GM23248 (cell line): ENCODE results near the gene TRPM2. TPM values are rescaled to one million over a fixed set of nuclear protein-coding genes. Genes with fewer than 3 reads are reported as not detected.

ENCODE experiments used
- DNase-seq: peaks from one replicate; pipeline ENCODE4 v3.0.0-alpha.2; 2015
- H2AFZ ChIP-seq: fragments of 200-600 bp; sonication (generic); 2 replicates; pipeline ENCODE4 v1.6.1; 2016; ENCODE audit warnings: antibody characterized with exemption
- H3F3A ChIP-seq: fragments of 200-600 bp; sonication (generic); 2 replicates; pipeline ENCODE4 v1.6.1; 2016; ENCODE audit warnings: mild to moderate bottlenecking, antibody characterized with exemption, mixed run types; ENCODE audit not compliant: insufficient read depth
- H3K27ac ChIP-seq: fragments of 200-600 bp; sonication (generic); 2 replicates; pipeline ENCODE4 v1.5.1; 2016; ENCODE audit warnings: mild to moderate bottlenecking
- H3K27me3 ChIP-seq: fragments of 200-600 bp; sonication (generic); replicated peaks from 2 replicates; pipeline ENCODE4 v1.6.1; 2016; ENCODE audit warnings: mild to moderate bottlenecking; ENCODE audit not compliant: insufficient read depth
- H3K36me3 ChIP-seq: fragments of 200-600 bp; sonication (generic); 2 replicates; pipeline ENCODE4 v1.6.1; 2016; ENCODE audit warnings: low read depth, mild to moderate bottlenecking
- H3K4me1 ChIP-seq: fragments of 200-600 bp; sonication (generic); 2 replicates; pipeline ENCODE4 v1.6.1; 2016; ENCODE audit warnings: mild to moderate bottlenecking; ENCODE audit not compliant: insufficient read depth
- H3K4me2 ChIP-seq: fragments of 200-600 bp; sonication (generic); one replicate; pipeline ENCODE4 v1.6.1; 2016; ENCODE audit warnings: mild to moderate bottlenecking; ENCODE audit not compliant: unreplicated experiment
- H3K4me3 ChIP-seq: fragments of 200-600 bp; sonication (generic); 2 replicates; pipeline ENCODE4 v1.5.1; 2016; ENCODE audit warnings: mild to moderate bottlenecking
- H3K79me2 ChIP-seq: fragments of 200-600 bp; sonication (generic); 2 replicates; pipeline ENCODE4 v1.6.1; 2016; ENCODE audit warnings: mild to moderate bottlenecking; ENCODE audit not compliant: insufficient read depth
- H3K9ac ChIP-seq: fragments of 200-600 bp; sonication (generic); 2 replicates; pipeline ENCODE4 v1.6.1; 2016; ENCODE audit warnings: mild to moderate bottlenecking
- H3K9me2 ChIP-seq: fragments of 200-600 bp; sonication (generic); 2 replicates; pipeline ENCODE4 v1.6.1; 2016; ENCODE audit warnings: mixed run types, mild to moderate bottlenecking, moderate library complexity; ENCODE audit not compliant: insufficient read depth
- H3K9me3 ChIP-seq: fragments of 200-600 bp; sonication (generic); one replicate; pipeline ENCODE4 v1.6.1; 2017; ENCODE audit warnings: low read depth
- H4K20me1 ChIP-seq: fragments of 200-600 bp; sonication (generic); 2 replicates; pipeline ENCODE4 v1.6.0; 2016; ENCODE audit not compliant: insufficient read depth
- EZH2 ChIP-seq: fragments of 200-600 bp; sonication (generic); IDR thresholded peaks from 2 replicates; pipeline ENCODE4 v1.6.1; 2018; ENCODE audit warnings: antibody characterized with exemption, mild to moderate bottlenecking; ENCODE audit not compliant: insufficient read depth, poor library complexity, severe bottlenecking
- EZH2phosphoT487 ChIP-seq: fragments of 200-600 bp; sonication (generic); IDR thresholded peaks from 2 replicates; pipeline ENCODE4 v1.6.1; 2018; ENCODE audit warnings: antibody characterized with exemption, moderate library complexity, mild to moderate bottlenecking, low read depth; ENCODE audit not compliant: insufficient read depth
- WGBS, 2 experiments: methylation state at CpG; one replicate each; pipeline ENCODE4 v1.1.6; 2015 to 2017; ENCODE audit warnings: low lambda C conversion rate in 2 of 2, low coverage in 1 of 2; ENCODE audit errors: missing lambda C conversion rate in 2 of 2; 5-methylcytosine and 5-hydroxymethylcytosine counted together
- in situ Hi-C: fragments of 300-500 bp; cut with MboI; formaldehyde crosslinking; loops from 2 replicates; pipeline ENCODE4 v1.15.0; 2020
- polyA plus RNA-seq: library from polyadenylated mRNA; unstranded; fragments of >200 nt; fragmentation: Nextera tagmentation; extraction: Ambion mirVana; gene quantifications from 2 replicates; pipeline ENCODE4 v1.2.1, GENCODE V29; 2016
- total RNA-seq: library from RNA; depleted of rRNA; stranded (reverse); fragments of >200 nt; shearing (Covaris generic); gene quantifications from 2 replicates; pipeline ENCODE4 v1.2.3, GENCODE V29; 2014

The TRPM2 gene
- total and polyA plus RNA-seq, 2 experiments from 2014 or later, result 0.22 TPM; not detected in 1

GRCh38 chr21:44419679-44420078 lies 66.3 kb downstream of the TRPM2 start:
- Histone ChIP-seq H4K20me1 (no peaks in the 10 kb centered on the region), H3K27me3 (no peaks in the 10 kb centered on the region; the same call in 1 of the 2 replicates), H3K9me2 (no peaks in the 10 kb centered on the region), H3K4me3 (no peak overlapping the region), H3K9ac (no peak overlapping the region), H3K79me2 (no peaks in the 10 kb centered on the region), H3K27ac (no peak overlapping the region), H3F3A (no peaks in the 10 kb centered on the region), H3K4me2 (no peak overlapping the region), H3K4me1 (no peaks in the 10 kb centered on the region), H3K9me3 (no peaks in the 10 kb centered on the region), H3K36me3 (no peaks in the 10 kb centered on the region), H2AFZ (no peak overlapping the region)
- no peak for DNase-seq
- in situ Hi-C loops, result loop anchor here (10.0 kb wide), 1 partner anchor 55 kb away; no protein-coding TSS in a partner anchor
- TF ChIP-seq EZH2, result no peak
- no peak for TF ChIP-seq EZH2phosphoT487
- WGBS, 2 experiments, result 54 to 62% methylated on average over 2 to 3 of the region's 3 CpGs

DNA sequence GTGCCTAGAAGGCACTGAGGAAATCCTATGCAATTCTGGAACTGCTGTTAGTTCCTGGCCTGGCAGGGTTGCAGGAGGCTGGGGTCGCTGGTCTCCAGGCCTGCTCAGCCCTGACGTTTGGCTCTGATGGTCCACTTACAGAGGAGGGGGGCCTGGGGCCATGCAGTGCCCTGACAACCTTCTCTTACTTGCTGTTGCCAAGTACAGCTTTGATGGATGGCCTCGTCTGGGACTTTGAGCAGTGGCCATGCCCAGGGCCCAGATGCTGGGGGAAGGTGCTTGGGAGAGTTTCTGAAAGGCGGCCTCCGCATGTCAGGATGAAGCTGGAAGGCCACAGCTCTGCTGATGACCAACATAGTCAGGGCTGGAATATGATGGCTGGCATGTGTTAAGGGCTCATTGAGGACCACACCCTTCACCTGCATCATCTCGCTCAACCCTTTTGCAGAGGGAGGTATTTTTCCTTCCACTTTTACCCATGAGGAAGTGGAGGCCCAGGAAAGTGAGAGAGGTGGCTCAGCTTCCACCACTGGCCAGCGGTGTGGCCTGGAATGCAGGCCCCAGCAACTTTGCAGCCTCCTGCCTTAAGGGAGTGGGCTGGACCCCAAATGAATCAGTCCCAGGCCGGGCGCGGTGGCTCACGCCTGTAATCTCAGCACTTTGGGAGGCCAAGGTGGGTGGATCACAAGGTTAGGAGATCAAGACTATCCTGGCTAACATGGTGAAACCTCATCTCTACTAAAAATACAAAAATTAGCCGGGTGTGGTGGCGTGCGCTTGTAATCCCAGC lies 67.2 kb downstream of the TRPM2 start:
- Histone ChIP-seq H3K4me3 (no peak overlapping the region), H3K79me2 (no peaks in the 10 kb centered on the region), H3K9me3 (no peaks in the 10 kb centered on the region), H3K27me3 (no peaks in the 10 kb centered on the region; the same call in 1 of the 2 replicates), H3K9me2 (no peaks in the 10 kb centered on the region), H3K9ac (no peak overlapping the region), H3K4me1 (no peaks in the 10 kb centered on the region), H3K36me3 (no peaks in the 10 kb centered on the region), H3F3A (no peaks in the 10 kb centered on the region), H3K4me2 (no peak overlapping the region), H2AFZ (no peak overlapping the region), H4K20me1 (no peaks in the 10 kb centered on the region), H3K27ac (no peak overlapping the region)
- WGBS, 2 experiments, result 47 to 51% methylated on average over 14 of the region's 14 CpGs
- no peak for DNase-seq
- in situ Hi-C loops, result no loop called here
- no peak for TF ChIP-seq EZH2phosphoT487

DNA sequence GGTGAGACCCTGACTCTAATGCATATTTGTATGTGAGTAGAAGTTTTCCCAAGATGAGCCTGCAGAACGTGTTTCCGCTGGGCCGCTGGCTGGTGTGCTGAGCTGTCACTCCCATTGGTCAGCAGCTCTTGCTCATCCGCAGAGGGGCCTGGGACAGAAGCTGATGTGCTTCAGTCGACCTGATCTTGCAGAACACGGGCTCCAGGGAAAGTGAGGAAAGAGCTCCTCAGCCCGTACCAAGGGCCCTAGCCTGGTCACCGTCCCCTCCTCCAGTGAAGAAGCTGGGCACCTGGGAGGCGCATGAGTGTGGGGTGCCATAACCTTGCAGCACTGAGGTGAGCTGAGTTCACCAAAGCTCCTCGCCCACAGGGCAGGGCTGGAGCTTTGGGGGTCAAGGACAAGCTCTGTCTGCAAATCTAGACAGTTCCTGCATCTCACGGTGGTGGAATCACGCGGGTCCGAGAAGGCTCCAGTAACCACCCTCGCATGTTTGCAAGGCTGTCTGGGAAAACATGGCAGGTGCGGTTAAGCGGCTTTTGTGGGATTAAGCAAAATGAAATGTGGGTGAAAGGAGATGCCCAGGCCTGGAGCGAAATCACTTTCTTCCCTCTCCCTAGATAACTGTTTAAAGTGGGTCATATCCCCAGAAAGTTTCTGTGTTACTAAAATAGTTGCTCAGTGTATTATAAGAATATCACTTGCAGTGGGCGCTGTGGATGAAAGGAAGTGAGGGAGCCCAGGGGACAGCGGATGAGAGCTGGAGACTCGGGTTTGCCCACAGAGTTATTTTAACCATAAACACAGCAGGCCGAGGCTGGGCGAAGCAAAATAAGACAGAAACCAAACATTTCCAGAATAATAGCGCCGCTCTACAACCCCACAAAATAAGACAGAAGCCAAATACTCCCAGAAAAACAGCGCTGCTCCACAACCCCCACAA lies 68.8 kb downstream of the TRPM2 start:
- H3K79me2 ChIP-seq, result no peaks in the 10 kb centered on the region
- no peak overlapping the region for H3K27ac ChIP-seq
- no peaks in the 10 kb centered on the region for H4K20me1 ChIP-seq
- no peak for TF ChIP-seq EZH2phosphoT487
- TF ChIP-seq EZH2, result no peak
- 50 to 51% methylated on average over 25 to 26 of the region's 26 CpGs for WGBS, 2 experiments
- no peak overlapping the region for H3K4me3 ChIP-seq
- H3K9ac ChIP-seq, result no peak overlapping the region
- no peaks in the 10 kb centered on the region for H3K27me3 ChIP-seq
- no peaks in the 10 kb centered on the region for H3K9me3 ChIP-seq
- H3K4me2 ChIP-seq, result no peak overlapping the region
- no peak overlapping the region for H2AFZ ChIP-seq
- in situ Hi-C loops, result no loop called here
- no peaks in the 10 kb centered on the region for H3F3A ChIP-seq
- H3K4me1 ChIP-seq, result no peaks in the 10 kb centered on the region
- H3K36me3 ChIP-seq, result no peaks in the 10 kb centered on the region
- DNase-seq, result no peak
- H3K9me2 ChIP-seq, result no peaks in the 10 kb centered on the region

GRCh38 chr21:44423312-44423821 lies 69.9 kb downstream of the TRPM2 start:
- Histone ChIP-seq H3K4me3 (no peak overlapping the region), H3K9me3 (no peaks in the 10 kb centered on the region), H3K4me2 (no peak overlapping the region), H3K79me2 (no peaks in the 10 kb centered on the region), H3K9me2 (no peaks in the 10 kb centered on the region), H3K27me3 (no peaks in the 10 kb centered on the region), H4K20me1 (no peaks in the 10 kb centered on the region), H3F3A (no peaks in the 10 kb centered on the region), H3K4me1 (no peaks in the 10 kb centered on the region), H3K9ac (no peak overlapping the region), H2AFZ (no peak overlapping the region), H3K27ac (no peak overlapping the region), H3K36me3 (no peaks in the 10 kb centered on the region)
- 38 to 41% methylated on average over 10 to 12 of the region's 12 CpGs for WGBS, 2 experiments
- in situ Hi-C loops, result no loop called here
- no peak for TF ChIP-seq EZH2
- no peak for TF ChIP-seq EZH2phosphoT487
- DNase-seq, result no peak
